Choroid plexus epithelial cell (primary cell): ENCODE measurements around the gene CHAMP1.

Experiments
- DNase-seq: peaks from one replicate; pipeline ENCODE4 v3.0.0-alpha.2; 2010; ENCODE audit warnings: low read depth
- H3K4me3 ChIP-seq: 2 replicates; pipeline ENCODE4 v1.5.1; 2011; ENCODE audit warnings: low read depth, mild to moderate bottlenecking, control low read depth, low read length, moderate library complexity
- TF ChIP-seq, protein P1 (sequence below): conservative IDR thresholded peaks from 2 replicates; pipeline ENCODE4 v1.5.1; 2011; ENCODE audit warnings: low read depth, mild to moderate bottlenecking, control low read depth, inconsistent platforms, low read length, moderate library complexity

CHAMP1 gene

DNA sequence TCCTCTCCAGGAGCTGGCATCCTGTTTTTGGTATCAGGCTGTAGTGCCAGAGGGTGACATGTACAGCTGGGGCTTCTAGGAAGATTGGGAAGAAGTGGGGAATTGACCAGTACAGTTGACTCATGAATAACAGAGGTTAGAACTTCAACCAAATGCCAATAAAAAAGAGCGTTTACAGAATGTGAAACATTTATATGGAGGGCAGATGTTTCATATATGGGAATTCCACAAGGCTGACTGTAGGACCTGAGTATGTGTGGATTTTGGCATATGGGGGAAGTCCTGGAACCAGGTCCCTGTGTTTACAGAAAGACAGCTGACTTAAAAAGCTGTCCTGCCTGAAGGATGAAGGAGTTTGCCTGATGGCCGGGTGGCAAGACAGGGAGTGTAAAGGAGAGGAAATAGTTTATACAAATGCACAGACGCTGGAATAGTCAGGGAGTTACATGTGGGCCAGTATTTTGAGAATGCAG, 5.2 kb downstream of the CHAMP1 start:
- H3K4me3 ChIP-seq, result no peak overlapping the region
- TF ChIP-seq, protein P1, sequence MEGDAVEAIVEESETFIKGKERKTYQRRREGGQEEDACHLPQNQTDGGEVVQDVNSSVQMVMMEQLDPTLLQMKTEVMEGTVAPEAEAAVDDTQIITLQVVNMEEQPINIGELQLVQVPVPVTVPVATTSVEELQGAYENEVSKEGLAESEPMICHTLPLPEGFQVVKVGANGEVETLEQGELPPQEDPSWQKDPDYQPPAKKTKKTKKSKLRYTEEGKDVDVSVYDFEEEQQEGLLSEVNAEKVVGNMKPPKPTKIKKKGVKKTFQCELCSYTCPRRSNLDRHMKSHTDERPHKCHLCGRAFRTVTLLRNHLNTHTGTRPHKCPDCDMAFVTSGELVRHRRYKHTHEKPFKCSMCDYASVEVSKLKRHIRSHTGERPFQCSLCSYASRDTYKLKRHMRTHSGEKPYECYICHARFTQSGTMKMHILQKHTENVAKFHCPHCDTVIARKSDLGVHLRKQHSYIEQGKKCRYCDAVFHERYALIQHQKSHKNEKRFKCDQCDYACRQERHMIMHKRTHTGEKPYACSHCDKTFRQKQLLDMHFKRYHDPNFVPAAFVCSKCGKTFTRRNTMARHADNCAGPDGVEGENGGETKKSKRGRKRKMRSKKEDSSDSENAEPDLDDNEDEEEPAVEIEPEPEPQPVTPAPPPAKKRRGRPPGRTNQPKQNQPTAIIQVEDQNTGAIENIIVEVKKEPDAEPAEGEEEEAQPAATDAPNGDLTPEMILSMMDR, result no peak
- peak; percentile 77 for DNase-seq

DNA sequence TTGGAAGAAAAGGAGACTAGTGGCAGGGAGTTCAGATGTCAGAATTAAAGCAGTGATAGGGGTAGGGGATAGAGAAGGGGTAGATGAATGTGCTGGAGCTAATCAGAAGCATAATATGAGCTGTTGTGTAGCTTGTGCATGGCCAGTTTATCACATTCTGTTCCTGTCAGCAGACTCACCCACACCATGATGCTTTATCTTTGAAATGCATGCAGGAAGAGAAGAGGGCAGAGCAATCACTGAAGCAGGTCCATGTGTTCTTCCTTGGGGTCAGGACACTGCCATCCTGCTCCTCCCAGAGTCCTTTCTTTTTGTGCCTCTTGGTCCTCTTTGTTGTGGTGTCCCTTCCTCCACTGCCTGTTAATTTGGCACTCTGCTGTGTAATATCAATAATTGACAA, 5.8 kb downstream of the CHAMP1 start:
- no peak for DNase-seq
- TF ChIP-seq, protein P1, result no peak

DNA sequence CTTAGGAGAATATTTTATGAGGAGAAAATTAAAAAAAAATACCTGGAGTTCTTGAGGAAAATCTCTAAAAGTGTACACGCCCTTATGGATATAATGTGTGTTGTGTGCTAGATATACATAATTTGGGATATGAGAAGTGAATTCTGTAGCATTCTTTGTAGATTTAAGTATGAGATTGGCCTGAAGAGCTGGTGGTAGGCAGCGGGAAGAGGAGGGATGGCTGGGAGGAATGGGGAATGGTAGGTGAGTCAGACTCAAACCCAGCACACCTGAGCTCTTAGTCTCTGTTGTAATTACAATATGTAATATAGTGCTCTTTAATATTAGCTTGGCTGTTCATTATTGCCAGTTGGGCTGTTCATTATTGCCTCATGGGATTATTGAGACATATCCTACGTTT, 7.0 kb downstream of the CHAMP1 start:
- no peak overlapping the region for H3K4me3 ChIP-seq
- TF ChIP-seq, protein P1, result no peak
- DNase-seq, result no peak

More for the DNA sequence above, 5.8 kb downstream of the CHAMP1 start:
- H3K4me3 ChIP-seq, result no peak overlapping the region

DNA sequence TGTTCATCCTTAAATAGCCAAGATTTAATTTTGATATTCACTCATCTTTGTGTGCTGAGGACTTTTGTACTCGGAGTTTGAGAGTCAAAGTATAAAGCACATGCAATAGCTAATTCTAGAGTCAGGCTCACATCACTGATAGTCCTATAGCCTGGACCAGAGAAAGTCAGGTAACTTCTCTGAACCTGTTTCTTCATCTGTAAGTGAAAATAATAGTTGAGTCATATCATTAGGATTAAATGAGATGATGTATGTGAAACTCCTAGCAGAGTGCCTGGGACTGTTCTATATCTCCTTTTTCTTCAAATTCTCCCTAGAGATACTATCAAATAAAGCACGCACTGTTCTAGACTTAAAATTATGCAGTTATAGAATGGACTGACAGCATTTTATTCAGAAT, 9.0 kb downstream of the CHAMP1 start:
- TF ChIP-seq, protein P1, result no peak
- H3K4me3 ChIP-seq, result no peak overlapping the region
- no peak for DNase-seq

DNA sequence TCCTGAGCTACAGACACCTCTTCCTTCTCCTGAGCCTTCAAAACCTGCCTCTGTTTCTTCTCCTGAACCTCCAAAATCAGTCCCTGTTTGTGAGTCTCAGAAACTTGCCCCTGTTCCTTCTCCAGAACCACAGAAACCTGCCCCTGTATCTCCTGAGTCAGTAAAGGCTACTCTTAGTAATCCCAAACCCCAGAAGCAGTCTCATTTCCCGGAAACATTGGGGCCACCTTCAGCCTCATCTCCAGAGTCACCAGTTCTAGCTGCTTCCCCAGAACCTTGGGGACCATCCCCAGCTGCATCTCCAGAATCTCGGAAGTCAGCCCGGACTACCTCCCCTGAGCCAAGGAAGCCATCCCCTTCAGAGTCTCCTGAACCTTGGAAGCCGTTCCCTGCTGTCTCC, 10.0 kb downstream of the CHAMP1 start:
- no peak for DNase-seq
- H3K4me3 ChIP-seq, result no peak overlapping the region
- TF ChIP-seq, protein P1, result no peak

DNA sequence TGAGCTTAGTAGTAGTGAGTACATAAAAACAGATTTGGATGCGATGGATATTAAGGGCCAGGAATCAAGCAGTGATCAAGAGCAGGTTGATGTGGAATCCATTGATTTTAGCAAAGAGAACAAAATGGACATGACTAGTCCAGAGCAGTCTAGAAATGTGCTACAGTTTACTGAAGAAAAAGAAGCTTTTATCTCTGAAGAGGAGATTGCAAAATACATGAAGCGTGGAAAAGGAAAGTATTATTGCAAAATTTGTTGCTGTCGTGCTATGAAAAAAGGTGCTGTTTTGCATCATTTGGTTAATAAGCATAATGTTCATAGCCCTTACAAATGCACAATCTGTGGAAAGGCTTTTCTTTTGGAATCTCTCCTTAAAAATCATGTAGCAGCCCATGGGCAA, 11.4 kb downstream of the CHAMP1 start:
- no peak overlapping the region for H3K4me3 ChIP-seq
- no peak for DNase-seq
- TF ChIP-seq, protein P1, result no peak

DNA sequence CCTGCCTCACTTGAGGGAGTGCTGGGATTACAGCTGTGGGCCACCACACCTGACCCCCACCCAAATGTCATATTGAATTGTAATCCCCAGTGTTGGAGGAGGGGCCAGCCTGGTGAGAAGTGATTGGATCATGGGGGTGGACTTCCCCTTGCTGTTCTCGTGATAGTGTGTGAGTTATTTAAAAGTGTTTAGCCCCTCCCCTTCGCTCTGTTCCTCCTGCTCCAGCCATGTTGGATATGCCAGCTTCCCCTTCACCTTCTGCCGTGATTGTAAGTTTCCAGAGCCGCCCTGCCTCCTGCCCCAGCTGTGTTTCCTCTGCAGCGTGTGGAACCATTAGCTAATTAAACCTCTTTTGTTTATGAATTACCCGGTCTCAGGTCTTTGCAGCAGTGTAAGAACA, 13.7 kb downstream of the CHAMP1 start:
- no peak for DNase-seq
- no peak overlapping the region for H3K4me3 ChIP-seq
- TF ChIP-seq, protein P1, result no peak
